Transverse colon (tissue), 4 donors: Measurements from ENCODE around the gene MYO1B. TPM values are rescaled to one million over a fixed set of nuclear protein-coding genes. Genes with fewer than 3 reads are reported as not detected.

Experiments used
- DNase-seq: peaks from one replicate; pipeline ENCODE4 v3.0.0-alpha.2; 2019
- H3K27ac ChIP-seq, 4 donors: fragments of 200-600 bp; sonication (generic); 2 replicates each; pipeline ENCODE4 v1.5.1; 2016 to 2018; ENCODE audit warnings: inconsistent platforms in 4 of 4
- H3K27me3 ChIP-seq: fragments of 200-600 bp; sonication (generic); 2 replicates; pipeline ENCODE4 v1.5.1; 2017; ENCODE audit warnings: inconsistent platforms
- H3K36me3 ChIP-seq, 4 donors: fragments of 200-600 bp; sonication (generic); 2 replicates each; pipeline ENCODE4 v1.5.1; 2017 to 2019; ENCODE audit warnings: inconsistent platforms in 4 of 4
- H3K4me1 ChIP-seq, 4 donors: fragments of 200-600 bp; sonication (generic); 2 replicates each; pipeline ENCODE4 v1.5.1; 2017 to 2020; ENCODE audit warnings: inconsistent platforms in 4 of 4
- H3K4me3 ChIP-seq, 4 donors: fragments of 200-600 bp; sonication (generic); 1 replicate in 1 of 4; 2 replicates in 3 of 4; pipeline versions ENCODE4 v1.5.1 to v1.6.1; 2017 to 2019; ENCODE audit warnings: inconsistent platforms in 4 of 4
- H3K9me3 ChIP-seq, 2 donors: fragments of 200-600 bp; sonication (generic); 2 replicates each; pipeline ENCODE4 v1.5.1; 2017 to 2019; ENCODE audit warnings: inconsistent platforms in 2 of 2
- CTCF ChIP-seq, 5 experiments: fragments of 200-600 bp in 3 of 5; fragments of 450-650 bp in 2 of 5; sonication (generic) in 3 of 5; IDR thresholded peaks; 1 replicate in 2 of 5; 2 replicates in 3 of 5; pipeline ENCODE4 v1.5.1; 2016 to 2017; ENCODE audit warnings: antibody characterized with exemption in 5 of 5, inconsistent platforms in 3 of 5, mild to moderate bottlenecking in 2 of 5, moderate library complexity in 1 of 5
- EP300 ChIP-seq: sonication (generic); formaldehyde crosslinking; IDR thresholded peaks from one replicate; pipeline ENCODE4 v1.6.1; 2017; ENCODE audit warnings: antibody characterized with exemption, low read depth
- POLR2A ChIP-seq: fragments of 450-650 bp; IDR thresholded peaks from one replicate; pipeline ENCODE4 v1.6.1; 2016; ENCODE audit warnings: antibody characterized with exemption, mild to moderate bottlenecking, moderate library complexity
- POLR2AphosphoS5 ChIP-seq, 3 donors: sonication (generic); formaldehyde crosslinking; IDR thresholded peaks; one replicate each; pipeline ENCODE4 v1.6.1; 2016; ENCODE audit warnings: antibody characterized with exemption in 3 of 3
- WGBS, 2 donors: methylation state at CpG; one replicate each; pipeline ENCODE4 v1.1.5; 2018; ENCODE audit warnings: low coverage in 1 of 2; 5-methylcytosine and 5-hydroxymethylcytosine counted together
- in situ Hi-C, 4 donors: fragments of 200-750 bp; cut with MboI; loops; one replicate each; pipeline versions ENCODE4 v1.15.0 to v1.15.1; 2017; ENCODE audit warnings: low sequenced_read_pairs in 3 of 4, low pct_ligation_motif_present in 1 of 4, low pct_unique_long_range_greater_than_20kb in 1 of 4
- intact Hi-C: fragments of 100-400 bp; cut with DNase I; formaldehyde crosslinking; loops from one replicate; pipeline ENCODE4 v1.15.1; 2023; ENCODE audit warnings: low total_unique reads
- small RNA-seq, 4 donors: library from RNA; depleted of rRNA; stranded (forward); fragments of <200 nt; gene quantifications; one replicate each; pipeline ENCODE3, GENCODE V24; 2016
- total RNA-seq, 4 donors: library from RNA; depleted of rRNA; stranded (reverse); fragments of >200 nt; gene quantifications; one replicate each; pipeline ENCODE4 v1.1.0, GENCODE V29; 2016

The MYO1B gene
- total RNA-seq, 4 donors from 2014 or later = 17.9 to 37.0 (median 35.0) TPM

GRCh38 chr2:191470306-191470705 lies 225.1 kb downstream of the MYO1B start:
- no peaks in the 10 kb centered on the region for H3K27me3 ChIP-seq
- H3K27ac ChIP-seq = no peak overlapping the region
- no peak for DNase-seq
- H3K9me3 ChIP-seq = no peaks in the 10 kb centered on the region
- intact Hi-C loops (no loop called here), in situ Hi-C loops (no loop called here)
- TF ChIP-seq CTCF (IDR thresholded peaks at IDR 0.05) (no peak), POLR2A (no peak), EP300 (no peak), POLR2AphosphoS5 (IDR thresholded peaks at IDR 0.05) (no peak)
- H3K4me1 ChIP-seq = no peaks in the 10 kb centered on the region
- H3K36me3 ChIP-seq = no peaks in the 10 kb centered on the region
- no peak overlapping the region for H3K4me3 ChIP-seq

DNA sequence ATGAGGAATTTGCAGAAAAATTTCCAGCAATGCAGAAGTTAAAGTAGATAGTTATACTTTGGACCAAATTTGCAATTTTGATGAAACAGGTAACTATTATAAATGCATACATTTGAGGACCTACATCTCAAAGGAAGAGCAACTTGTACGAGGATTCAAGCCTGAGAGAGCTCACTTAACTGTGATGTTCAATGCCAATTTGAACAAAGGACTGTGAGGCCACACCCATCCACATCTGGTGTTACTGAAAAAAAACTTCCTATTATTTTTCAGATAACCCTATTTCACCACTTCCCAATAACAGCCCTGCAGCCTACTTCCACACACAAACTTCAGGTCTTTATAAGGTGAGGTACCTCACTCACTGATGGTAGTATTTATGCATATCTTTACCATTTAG lies 229.3 kb downstream of the MYO1B start:
- Histone ChIP-seq H3K9me3 (no peaks in the 10 kb centered on the region), H3K4me1 (peaks cover 0 to 6% (median 2%) of the 10 kb centered on the region in 4 donors), H3K36me3 (no peaks in the 10 kb centered on the region), H3K27ac (no peak overlapping the region), H3K4me3 (no peak overlapping the region), H3K27me3 (no peaks in the 10 kb centered on the region)
- intact Hi-C loops = no loop called here
- WGBS, 2 donors = 20% methylated on average over 1 of the region's 1 CpG; no CpG with 5 or more reads in 1 of the 2 donors
- TF ChIP-seq POLR2AphosphoS5 (IDR thresholded peaks at IDR 0.05) (no peak), EP300 (no peak), POLR2A (no peak), CTCF (IDR thresholded peaks at IDR 0.05) (no peak)
- in situ Hi-C loops = no loop called here
- no peak for DNase-seq

Small RNA genes lying within 50 kb of the gene (small RNA-seq; reads per million reads assigned to genes)
- 0 reads per million in 4 donors for gene RNU6-1045P

Other genes starting within 250 kb of the MYO1B start
- gene STAT1, start 231.2 kb upstream of the MYO1B start, total RNA-seq = 10 to 100 TPM; 23.2 to 67.8 (median 52.2) TPM
- gene STAT4, start 94.4 kb upstream of the MYO1B start, total RNA-seq = 1 to 10 TPM in 2 of 4 donors, not detected in 2; 3.1 to 9.1 TPM